ENCODE results near the gene STOM.

DNA sequence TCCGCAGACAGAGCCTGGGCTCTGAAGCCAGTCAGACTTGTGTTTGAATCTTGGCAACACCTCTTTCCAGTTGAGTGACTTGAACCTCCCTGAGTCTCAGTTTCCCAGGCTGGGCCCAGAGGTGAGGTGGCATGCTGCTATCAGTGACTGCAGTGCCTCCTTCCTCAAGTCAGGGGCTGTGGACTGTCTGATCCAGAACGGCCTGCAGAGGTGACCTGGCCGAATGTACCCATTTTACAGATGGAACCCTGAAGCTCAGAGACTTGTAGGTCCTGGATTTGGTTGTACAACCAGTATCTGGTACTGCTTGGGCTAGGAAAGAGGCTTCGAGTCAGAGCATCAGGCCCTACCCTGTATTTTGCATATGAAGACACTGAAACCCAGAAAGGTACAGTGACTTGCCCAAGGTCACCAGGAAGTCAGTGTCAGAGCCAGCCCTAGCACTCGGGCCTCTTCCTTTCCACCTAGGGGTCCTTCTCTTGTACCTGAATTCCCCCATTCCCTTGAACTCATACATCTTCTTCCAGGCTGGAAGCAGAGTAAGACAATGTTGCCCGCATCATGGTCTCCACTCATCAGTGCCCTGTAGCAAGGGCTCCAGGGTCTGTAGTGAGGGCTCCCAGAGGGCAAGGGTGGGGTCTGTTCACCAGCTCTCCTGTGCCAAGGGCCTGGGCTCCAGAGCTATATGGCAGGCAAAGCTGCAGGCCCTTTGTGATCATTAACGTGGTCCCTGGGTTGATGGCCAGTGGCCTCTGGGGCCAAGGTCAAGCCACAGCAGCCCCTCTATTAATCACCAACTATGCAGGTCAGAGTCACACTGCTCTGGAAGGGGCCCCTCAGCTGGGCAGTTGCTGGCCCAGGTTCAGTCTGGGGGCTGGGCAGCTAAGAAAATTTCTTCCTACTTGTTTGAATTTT is 73.6 kb downstream of the STOM start:
- no peak for TF ChIP-seq POLR2A (IDR thresholded peaks at IDR 0.05)
- TF ChIP-seq, protein P1, sequence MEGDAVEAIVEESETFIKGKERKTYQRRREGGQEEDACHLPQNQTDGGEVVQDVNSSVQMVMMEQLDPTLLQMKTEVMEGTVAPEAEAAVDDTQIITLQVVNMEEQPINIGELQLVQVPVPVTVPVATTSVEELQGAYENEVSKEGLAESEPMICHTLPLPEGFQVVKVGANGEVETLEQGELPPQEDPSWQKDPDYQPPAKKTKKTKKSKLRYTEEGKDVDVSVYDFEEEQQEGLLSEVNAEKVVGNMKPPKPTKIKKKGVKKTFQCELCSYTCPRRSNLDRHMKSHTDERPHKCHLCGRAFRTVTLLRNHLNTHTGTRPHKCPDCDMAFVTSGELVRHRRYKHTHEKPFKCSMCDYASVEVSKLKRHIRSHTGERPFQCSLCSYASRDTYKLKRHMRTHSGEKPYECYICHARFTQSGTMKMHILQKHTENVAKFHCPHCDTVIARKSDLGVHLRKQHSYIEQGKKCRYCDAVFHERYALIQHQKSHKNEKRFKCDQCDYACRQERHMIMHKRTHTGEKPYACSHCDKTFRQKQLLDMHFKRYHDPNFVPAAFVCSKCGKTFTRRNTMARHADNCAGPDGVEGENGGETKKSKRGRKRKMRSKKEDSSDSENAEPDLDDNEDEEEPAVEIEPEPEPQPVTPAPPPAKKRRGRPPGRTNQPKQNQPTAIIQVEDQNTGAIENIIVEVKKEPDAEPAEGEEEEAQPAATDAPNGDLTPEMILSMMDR (IDR thresholded peaks at IDR 0.05 in 4 of 5, conservative IDR thresholded peaks at IDR 0.05 in 1 of 5) = no peak
